Neural cell (in vitro differentiated cells): ENCODE results near the gene RNF133.

Source experiments
- EP300 ChIP-seq: fragments of 450-650 bp; conservative IDR thresholded peaks from 2 replicates; pipeline ENCODE4 v1.6.1; 2014; ENCODE audit warnings: antibody characterized with exemption, mild to moderate bottlenecking, moderate library complexity; ENCODE audit not compliant: poor library complexity, severe bottlenecking
- EZH2 ChIP-seq: fragments of 200-600, 300-800 bp; shearing (Covaris generic), sonication (generic); IDR thresholded peaks from 2 replicates; pipeline ENCODE4 v1.6.1; 2014; ENCODE audit warnings: antibody characterized with exemption, low read length, borderline replicate concordance, mild to moderate bottlenecking; ENCODE audit not compliant: insufficient read depth, poor library complexity, severe bottlenecking
- POLR2AphosphoS5 ChIP-seq: IDR thresholded peaks from 2 replicates; pipeline ENCODE4 v1.6.1; 2012
- RAD21 ChIP-seq: fragments of 450-650 bp; conservative IDR thresholded peaks from 2 replicates; pipeline ENCODE4 v1.6.1; 2014; ENCODE audit warnings: antibody characterized with exemption, mild to moderate bottlenecking, moderate library complexity
- TAF1 ChIP-seq: IDR thresholded peaks from 2 replicates; pipeline ENCODE4 v1.6.1; 2012; ENCODE audit warnings: low read depth
- TF ChIP-seq, protein P1 (sequence below): fragments of 450-650 bp; IDR thresholded peaks from 2 replicates; pipeline ENCODE4 v1.5.1; 2014; ENCODE audit warnings: antibody characterized with exemption, mild to moderate bottlenecking, moderate library complexity; ENCODE audit not compliant: poor library complexity, severe bottlenecking

DNA sequence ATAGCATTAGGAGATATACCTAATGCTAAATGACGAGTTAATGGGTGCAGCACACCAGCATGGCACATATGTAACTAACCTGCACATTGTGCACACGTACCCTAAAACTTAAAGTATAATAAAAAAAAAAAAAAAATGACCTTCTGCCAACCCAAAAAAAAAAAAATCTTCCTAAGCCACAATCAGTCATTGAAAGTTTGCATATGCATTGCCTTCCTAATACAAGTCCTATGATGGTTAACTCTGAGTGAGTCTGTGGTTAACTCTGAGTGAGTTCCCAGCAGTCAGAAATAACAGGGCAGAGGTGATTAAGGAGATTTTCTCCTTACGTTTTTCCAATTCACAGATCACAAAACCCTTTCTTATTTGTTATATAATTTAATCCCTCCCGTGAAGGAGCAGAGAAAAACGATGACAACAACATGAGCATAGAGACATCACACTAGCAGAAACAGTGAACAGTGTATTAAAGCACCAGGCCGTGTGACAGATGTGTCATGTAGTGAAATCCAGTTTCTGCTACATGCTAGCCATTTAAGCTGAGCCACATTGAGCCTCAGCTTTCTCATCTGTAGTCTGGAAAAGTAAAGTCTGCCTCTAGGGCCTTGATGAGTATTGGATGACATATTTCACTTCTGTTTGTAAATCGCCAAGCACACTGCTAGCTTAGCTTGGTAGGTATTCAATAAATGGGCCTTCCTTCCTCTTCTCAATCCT, 11.2 kb upstream of the RNF133 start:
- TF ChIP-seq POLR2AphosphoS5: no peak
- TF ChIP-seq, protein P1, sequence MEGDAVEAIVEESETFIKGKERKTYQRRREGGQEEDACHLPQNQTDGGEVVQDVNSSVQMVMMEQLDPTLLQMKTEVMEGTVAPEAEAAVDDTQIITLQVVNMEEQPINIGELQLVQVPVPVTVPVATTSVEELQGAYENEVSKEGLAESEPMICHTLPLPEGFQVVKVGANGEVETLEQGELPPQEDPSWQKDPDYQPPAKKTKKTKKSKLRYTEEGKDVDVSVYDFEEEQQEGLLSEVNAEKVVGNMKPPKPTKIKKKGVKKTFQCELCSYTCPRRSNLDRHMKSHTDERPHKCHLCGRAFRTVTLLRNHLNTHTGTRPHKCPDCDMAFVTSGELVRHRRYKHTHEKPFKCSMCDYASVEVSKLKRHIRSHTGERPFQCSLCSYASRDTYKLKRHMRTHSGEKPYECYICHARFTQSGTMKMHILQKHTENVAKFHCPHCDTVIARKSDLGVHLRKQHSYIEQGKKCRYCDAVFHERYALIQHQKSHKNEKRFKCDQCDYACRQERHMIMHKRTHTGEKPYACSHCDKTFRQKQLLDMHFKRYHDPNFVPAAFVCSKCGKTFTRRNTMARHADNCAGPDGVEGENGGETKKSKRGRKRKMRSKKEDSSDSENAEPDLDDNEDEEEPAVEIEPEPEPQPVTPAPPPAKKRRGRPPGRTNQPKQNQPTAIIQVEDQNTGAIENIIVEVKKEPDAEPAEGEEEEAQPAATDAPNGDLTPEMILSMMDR: no peak
- no peak for TF ChIP-seq TAF1
- no peak for TF ChIP-seq EZH2
- no peak for TF ChIP-seq RAD21
- TF ChIP-seq EP300: no peak
